GM12878 (cell line): ENCODE measurements around the gene HMGN1. TPM values are rescaled to one million over a fixed set of nuclear protein-coding genes. Genes with fewer than 3 reads are reported as not detected.

Experiments used
- ATAC-seq: fragments of 200-7000 bp; cut with Tn5 transposase; 3 replicates; pipeline ENCODE4 v1.9.1; 2020; ENCODE audit warnings: mild to moderate bottlenecking, moderate library complexity
- BruUV-seq: library from RNA; stranded (reverse); fragments of 400-500 nt; replicated peaks from 2 replicates; lab custom pipeline; 2021; lab: Mats Ljungman, UMichigan
- CTCF ChIA-PET: fragments of 300-600 bp; sonication (Branson Sonifier 250); formaldehyde crosslinking; extraction: SDS; loops from one replicate; lab custom pipeline; 2021; ENCODE audit warnings: inconsistent platforms; lab: Yijun Ruan, JAX
- POLR2A ChIA-PET: fragments of 350-600 bp; formaldehyde crosslinking; extraction: SDS; loops from one replicate; lab custom pipeline; 2021; ENCODE audit warnings: inconsistent platforms; lab: Charles Lee
- RAD21 ChIA-PET: fragments of 300-600 bp; sonication (Branson Sonifier 250); formaldehyde crosslinking; loops from one replicate; lab custom pipeline; 2023; ENCODE audit warnings: antibody characterized with exemption; ENCODE audit not compliant: unreplicated experiment; lab: Charles Lee
- SMC1A ChIA-PET: fragments of 300-600 bp; sonication (Branson Sonifier 250); formaldehyde crosslinking; loops from one replicate; lab custom pipeline; 2023; ENCODE audit not compliant: unreplicated experiment, uncharacterized antibody; lab: Charles Lee
- DNase-seq: peaks from one replicate; pipeline ENCODE4 v3.0.0-alpha.2; 2011; ENCODE audit warnings: low read depth, low spot score
- FAIRE-seq: peaks from 3 replicates; lab custom pipeline; 2011; peaks lifted over from hg19 to GRCh38; lab: Jason Lieb, UNC
- H2AFZ ChIP-seq: 2 replicates; pipeline ENCODE4 v1.6.0; 2011; ENCODE audit warnings: low read depth, low read length, control low read depth; ENCODE audit not compliant: control insufficient read depth
- H3K27ac ChIP-seq: 2 replicates; pipeline ENCODE4 v1.5.1; 2011; ENCODE audit warnings: control low read depth; ENCODE audit not compliant: control insufficient read depth, insufficient read depth
- H3K27me3 ChIP-seq, 2 experiments: replicated peaks in 1 of 2; 2 replicates each; pipeline versions ENCODE4 v1.6.0 to v1.6.1; 2011; ENCODE audit warnings: low read length in 1 of 2; ENCODE audit not compliant: control insufficient read depth in 2 of 2, insufficient read depth in 2 of 2
- H3K36me3 ChIP-seq, 2 experiments: 2 replicates each; pipeline ENCODE4 v1.5.1; 2011; ENCODE audit warnings: low read length in 1 of 2; ENCODE audit not compliant: control insufficient read depth in 2 of 2, insufficient read depth in 2 of 2
- H3K4me1 ChIP-seq: 2 replicates; pipeline ENCODE4 v1.6.1; 2011; ENCODE audit warnings: mild to moderate bottlenecking, low read length, moderate library complexity, mixed read lengths; ENCODE audit not compliant: control insufficient read depth, insufficient read depth
- H3K4me2 ChIP-seq: 2 replicates; pipeline ENCODE4 v1.6.0; 2011; ENCODE audit warnings: control low read depth; ENCODE audit not compliant: control insufficient read depth, insufficient read depth
- H3K4me3 ChIP-seq: fragments of 200-600 bp; sonication (generic); 2 replicates; pipeline ENCODE4 v1.5.1; 2016
- H3K79me2 ChIP-seq: 2 replicates; pipeline ENCODE4 v1.6.0; 2011; ENCODE audit warnings: low read length; ENCODE audit not compliant: control insufficient read depth, insufficient read depth
- H3K9ac ChIP-seq: 2 replicates; pipeline ENCODE4 v1.8.0; 2011; ENCODE audit warnings: low read length, control low read depth, mixed read lengths; ENCODE audit not compliant: control insufficient read depth, insufficient read depth
- H3K9me3 ChIP-seq: replicated peaks from 3 replicates; pipeline ENCODE4 v1.5.1; 2011; ENCODE audit warnings: mild to moderate bottlenecking, low read length; ENCODE audit not compliant: control insufficient read depth, insufficient read depth
- H4K20me1 ChIP-seq: 2 replicates; pipeline ENCODE4 v1.6.0; 2011; ENCODE audit not compliant: control insufficient read depth, insufficient read depth
- ATF3 ChIP-seq: IDR thresholded peaks from 2 replicates; pipeline ENCODE4 v1.6.1; 2011; ENCODE audit warnings: low read depth, mild to moderate bottlenecking, low read length, moderate library complexity, borderline replicate concordance; ENCODE audit errors: extremely low read depth
- CTCF ChIP-seq, 3 experiments: IDR thresholded peaks in 2 of 3; conservative IDR thresholded peaks in 1 of 3; 2 replicates each; pipeline ENCODE4 v1.5.1; 2011; ENCODE audit warnings: low read depth in 3 of 3, low read length in 3 of 3, mild to moderate bottlenecking in 3 of 3, control low read depth in 2 of 3, moderate library complexity in 2 of 3, inconsistent platforms in 1 of 3, mixed read lengths in 1 of 3; ENCODE audit not compliant: control insufficient read depth in 2 of 3, insufficient read depth in 1 of 3; ENCODE audit errors: extremely low read depth in 1 of 3
- DPF2 ChIP-seq: fragments of 450-650 bp; IDR thresholded peaks from 2 replicates; pipeline ENCODE4 v1.6.1; 2017; ENCODE audit warnings: mild to moderate bottlenecking
- EED ChIP-seq: sonication (generic); IDR thresholded peaks from 2 replicates; pipeline ENCODE4 v1.6.1; 2016; ENCODE audit warnings: antibody characterized with exemption, low read depth
- IRF3 ChIP-seq: fragments of 450-650 bp; IDR thresholded peaks from 2 replicates; pipeline ENCODE4 v1.6.1; 2014; ENCODE audit warnings: mild to moderate bottlenecking
- MTA3 ChIP-seq: IDR thresholded peaks from 2 replicates; pipeline ENCODE4 v1.6.1; 2012; ENCODE audit warnings: low read length, inconsistent platforms, borderline replicate concordance
- NFYA ChIP-seq: IDR thresholded peaks from 2 replicates; pipeline ENCODE4 v1.6.1; 2011; ENCODE audit warnings: low read depth, mild to moderate bottlenecking, low read length, improper control_type of control experiment, borderline replicate concordance
- NR2C1 ChIP-seq: fragments of 450-650 bp; IDR thresholded peaks from 2 replicates; pipeline ENCODE4 v1.6.1; 2017; ENCODE audit warnings: antibody characterized with exemption, mild to moderate bottlenecking, moderate library complexity
- RUNX3 ChIP-seq: IDR thresholded peaks from 2 replicates; pipeline ENCODE4 v1.6.1; 2012; ENCODE audit warnings: low read length, inconsistent platforms
- ZNF384 ChIP-seq: IDR thresholded peaks from 2 replicates; pipeline ENCODE4 v1.6.1; 2012; ENCODE audit warnings: low read depth, mild to moderate bottlenecking, low read length, improper control_type of control experiment, borderline replicate concordance
- WGBS: methylation state at CpG from one replicate; pipeline ENCODE4 v1.1.6; 2016; ENCODE audit warnings: low lambda C conversion rate; ENCODE audit not compliant: insufficient replicate concordance, insufficient coverage; ENCODE audit errors: missing lambda C conversion rate; 5-methylcytosine and 5-hydroxymethylcytosine counted together
- in situ Hi-C: fragments of 300-500 bp; cut with MboI; formaldehyde crosslinking; loops from 9 replicates; pipeline ENCODE4 v1.14.3; 2018; ENCODE audit warnings: mixed read lengths
- intact Hi-C: fragments of 100-400 bp; cut with micrococcal nuclease; formaldehyde crosslinking; loops from one replicate; pipeline ENCODE4 v1.14.2; 2022; ENCODE audit not compliant: unreplicated experiment
- polyA plus RNA-seq, 11 experiments: library from polyadenylated mRNA; depleted of rRNA in 4 of 11; unstranded in 6 of 11; stranded (reverse) in 5 of 11; fragments of >200 nt; fragmentation: Nextera tagmentation in 4 of 11; fragmentation: Illumina TruSeq in 1 of 11; extraction: Ambion mirVana in 4 of 11; extraction: Trizol in 1 of 11; gene quantifications; 1 replicate in 1 of 11; 2 replicates in 10 of 11; pipeline versions ENCODE4 v1.2.1 to v1.2.3, GENCODE V29; 2011 to 2016; ENCODE audit warnings: inconsistent platforms in 2 of 11, missing spikeins in 2 of 11, low read depth in 1 of 11
- total RNA-seq, 4 experiments: library from RNA; depleted of rRNA in 3 of 4; stranded (reverse); fragments of >200 nt in 3 of 4; fragmentation: Illumina TruSeq in 1 of 4; extraction: Trizol in 1 of 4; gene quantifications; 2 replicates each; pipeline versions ENCODE4 v1.2.1 to v1.2.3, GENCODE V29; 2013 to 2021

Gene HMGN1
- total and polyA plus RNA-seq, 10 of the 15 experiments (the other 5 are each of a cell fraction or from before 2014, with no cell fraction given): 120 to 798 (median 396) TPM

GRCh38 chr21:39385299-39386145 lies 36.6 kb upstream of the HMGN1 start (continued):
- TF ChIP-seq MTA3 (no peak), ZNF384 (no peak), NFYA (no peak)

GRCh38 chr21:39384674-39385298 lies 35.9 kb upstream of the HMGN1 start:
- intact Hi-C loops (loop anchor here (5.0 kb wide), 2 partner anchors 72 to 202 kb away; partner anchors contain the start of genes BRWD1 and PSMG1), in situ Hi-C loops (loop anchor here (5.0 kb wide), 1 partner anchor 202 kb away; the partner anchor contains the start of gene PSMG1)

More at GRCh38 chr21:39384674-39385298, 35.9 kb upstream of the HMGN1 start:
- ChIA-PET SMC1A (no interaction called here), RAD21 (interaction anchor here (0.7 to 0.8 kb wide), 2 partner anchors 9 to 11 kb away, joined by 3 to 4 read pairs; no protein-coding TSS in a partner anchor), POLR2A (no interaction called here), CTCF (interaction anchor here (0.7 to 1.0 kb wide), 2 partner anchors 57 to 207 kb away, joined by 3 read pairs; no protein-coding TSS in a partner anchor)
- H3K4me1 ChIP-seq: peaks cover 13% of the 10 kb centered on the region
- WGBS: 86% methylated on average over 13 of the region's 13 CpGs
- H3K79me2 ChIP-seq: peaks cover 17% of the 10 kb centered on the region
- no TSS peak for BruUV-seq
- H3K27ac ChIP-seq: no peak overlapping the region
- no peaks in the 10 kb centered on the region for H3K9me3 ChIP-seq
- H3K9ac ChIP-seq: no peak overlapping the region
- no peak overlapping the region for H3K4me3 ChIP-seq
- TF ChIP-seq DPF2 (no peak), RUNX3 (no peak), ATF3 (no peak), EED (no peak), CTCF (IDR thresholded peaks at IDR 0.05 in 2 of 3, conservative IDR thresholded peaks at IDR 0.05 in 1 of 3; ENCODE audit: control insufficient read depth in 2 of 3, extremely low read depth in 1 of 3, insufficient read depth in 1 of 3, low read depth in 3 of 3, low read length in 3 of 3) (no peak), IRF3 (no peak), NR2C1 (no peak)
- H4K20me1 ChIP-seq: no peaks in the 10 kb centered on the region
- ATAC-seq: no peak
- H3K36me3 ChIP-seq: no peaks in the 10 kb centered on the region
- H2AFZ ChIP-seq: no peak overlapping the region
- H3K4me2 ChIP-seq: 0 out of 2 replicates have a peak overlapping the region, but pooled peaks have one; percentile 9
- DNase-seq: no peak
- no peaks in the 10 kb centered on the region for H3K27me3 ChIP-seq
- FAIRE-seq: no peak
